MM.1S (cell line): ENCODE data around the gene ECE1.

Source experiments
- DNase-seq: peaks from one replicate; pipeline ENCODE4 v3.0.0-alpha.2; 2015
- H2AFZ ChIP-seq: fragments of 300-600 bp; sonication (generic); 2 replicates; pipeline ENCODE4 v1.6.0; 2016; ENCODE audit warnings: antibody characterized with exemption, low read length
- H3F3A ChIP-seq: fragments of 300-600 bp; sonication (generic); 2 replicates; pipeline ENCODE4 v1.6.1; 2016; ENCODE audit warnings: mild to moderate bottlenecking, antibody characterized with exemption, low read length, moderate library complexity, mixed read lengths; ENCODE audit not compliant: insufficient read depth
- H3K27ac ChIP-seq: fragments of 300-600 bp; sonication (generic); 2 replicates; pipeline ENCODE4 v1.5.1; 2016; ENCODE audit warnings: mild to moderate bottlenecking, low read length
- H3K27me3 ChIP-seq: fragments of 300-600 bp; sonication (generic); replicated peaks from 2 replicates; pipeline ENCODE4 v1.6.0; 2016; ENCODE audit warnings: low read length; ENCODE audit not compliant: insufficient read depth
- H3K36me3 ChIP-seq: fragments of 300-600 bp; sonication (generic); replicated peaks from 2 replicates; pipeline ENCODE4 v1.6.1; 2016; ENCODE audit warnings: mild to moderate bottlenecking, low read length, mixed read lengths; ENCODE audit not compliant: insufficient read depth
- H3K4me1 ChIP-seq: fragments of 300-600 bp; sonication (generic); 2 replicates; pipeline ENCODE4 v1.6.1; 2016; ENCODE audit warnings: low read length, mixed read lengths
- H3K4me2 ChIP-seq: fragments of 300-600 bp; sonication (generic); 2 replicates; pipeline ENCODE4 v1.6.0; 2016; ENCODE audit warnings: low read depth, low read length
- H3K4me3 ChIP-seq: fragments of 300-600 bp; sonication (generic); 2 replicates; pipeline ENCODE4 v1.5.1; 2016; ENCODE audit warnings: low read length, mixed read lengths
- H3K79me2 ChIP-seq: fragments of 300-600 bp; sonication (generic); 2 replicates; pipeline ENCODE4 v1.6.1; 2016; ENCODE audit warnings: mixed run types, low read length, mixed read lengths
- H3K9ac ChIP-seq: fragments of 300-600 bp; sonication (generic); 2 replicates; pipeline ENCODE4 v1.6.1; 2016; ENCODE audit warnings: low read length, mixed read lengths
- H3K9me2 ChIP-seq: fragments of 300-600 bp; sonication (generic); replicated peaks from 2 replicates; pipeline ENCODE4 v1.6.1; 2016; ENCODE audit warnings: mild to moderate bottlenecking, low read length, mixed read lengths; ENCODE audit not compliant: insufficient read depth
- H3K9me3 ChIP-seq: fragments of 300-600 bp; sonication (generic); replicated peaks from 2 replicates; pipeline ENCODE4 v1.6.1; 2016; ENCODE audit warnings: mild to moderate bottlenecking, low read length, mixed read lengths; ENCODE audit not compliant: insufficient read depth
- H4K20me1 ChIP-seq: fragments of 300-600 bp; sonication (generic); 2 replicates; pipeline ENCODE4 v1.6.1; 2016; ENCODE audit warnings: mild to moderate bottlenecking, low read length, moderate library complexity, mixed read lengths; ENCODE audit not compliant: insufficient read depth
- EZH2 ChIP-seq: fragments of 300-600 bp; sonication (generic); optimal IDR thresholded peaks from 2 replicates; pipeline ENCODE3; 2017; ENCODE audit warnings: low read depth, mild to moderate bottlenecking, antibody characterized with exemption, low read length, mixed read lengths
- EZH2phosphoT487 ChIP-seq: fragments of 300-600 bp; sonication (generic); IDR thresholded peaks from 2 replicates; pipeline ENCODE4 v1.6.1; 2018; ENCODE audit warnings: antibody characterized with exemption, low read length
- TF ChIP-seq, protein P1 (sequence below): fragments of 300-600 bp; sonication (generic); IDR thresholded peaks from 2 replicates; pipeline ENCODE4 v1.5.1; 2016; ENCODE audit warnings: antibody characterized with exemption, low read length, mixed read lengths

The ECE1 gene

DNA sequence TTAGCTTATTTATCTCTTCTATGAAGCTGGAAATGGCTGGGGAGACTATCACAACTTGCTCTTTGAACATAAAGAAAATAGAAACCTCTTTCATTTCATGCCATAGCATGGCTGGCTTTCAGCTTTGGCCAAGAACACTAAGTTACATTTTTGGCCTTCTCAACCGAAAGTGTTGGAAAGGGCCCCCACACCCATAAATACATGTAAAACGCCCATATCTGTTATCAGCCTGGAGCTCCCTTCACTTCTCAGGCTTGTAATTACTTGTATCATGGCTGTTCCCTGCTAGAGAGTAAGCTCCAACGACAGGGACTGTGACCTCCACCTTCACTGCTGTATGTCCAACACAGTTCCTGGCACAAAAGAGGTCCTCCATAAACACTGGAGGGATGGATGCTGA lies 100.8 kb downstream of the ECE1 start:
- Histone ChIP-seq H3K9ac (no peak overlapping the region), H3K4me1 (peaks cover 4% of the 10 kb centered on the region), H3K4me3 (no peak overlapping the region), H3K27ac (no peak overlapping the region), H3K4me2 (no peak overlapping the region), H3K36me3 (no peaks in the 10 kb centered on the region), H3K27me3 (peaks cover 18% of the 10 kb centered on the region; the same call in 1 of the 2 replicates), H3K9me3 (no peaks in the 10 kb centered on the region), H2AFZ (no peak overlapping the region), H3K79me2 (no peaks in the 10 kb centered on the region), H3F3A (peaks cover 4% of the 10 kb centered on the region; the same call in 1 of the 2 replicates), H3K9me2 (no peaks in the 10 kb centered on the region), H4K20me1 (no peaks in the 10 kb centered on the region)
- TF ChIP-seq EZH2: no peak
- no peak for TF ChIP-seq EZH2phosphoT487
- TF ChIP-seq, protein P1, sequence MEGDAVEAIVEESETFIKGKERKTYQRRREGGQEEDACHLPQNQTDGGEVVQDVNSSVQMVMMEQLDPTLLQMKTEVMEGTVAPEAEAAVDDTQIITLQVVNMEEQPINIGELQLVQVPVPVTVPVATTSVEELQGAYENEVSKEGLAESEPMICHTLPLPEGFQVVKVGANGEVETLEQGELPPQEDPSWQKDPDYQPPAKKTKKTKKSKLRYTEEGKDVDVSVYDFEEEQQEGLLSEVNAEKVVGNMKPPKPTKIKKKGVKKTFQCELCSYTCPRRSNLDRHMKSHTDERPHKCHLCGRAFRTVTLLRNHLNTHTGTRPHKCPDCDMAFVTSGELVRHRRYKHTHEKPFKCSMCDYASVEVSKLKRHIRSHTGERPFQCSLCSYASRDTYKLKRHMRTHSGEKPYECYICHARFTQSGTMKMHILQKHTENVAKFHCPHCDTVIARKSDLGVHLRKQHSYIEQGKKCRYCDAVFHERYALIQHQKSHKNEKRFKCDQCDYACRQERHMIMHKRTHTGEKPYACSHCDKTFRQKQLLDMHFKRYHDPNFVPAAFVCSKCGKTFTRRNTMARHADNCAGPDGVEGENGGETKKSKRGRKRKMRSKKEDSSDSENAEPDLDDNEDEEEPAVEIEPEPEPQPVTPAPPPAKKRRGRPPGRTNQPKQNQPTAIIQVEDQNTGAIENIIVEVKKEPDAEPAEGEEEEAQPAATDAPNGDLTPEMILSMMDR: no peak
- no peak for DNase-seq

- no peak overlapping the region for H3K4me2 ChIP-seq
- peaks cover 17% of the 10 kb centered on the region; the same call in 1 of the 2 replicates for H3K27me3 ChIP-seq
- no peak overlapping the region for H3K27ac ChIP-seq
- no peak overlapping the region for H3K4me3 ChIP-seq
- H3K36me3 ChIP-seq: no peaks in the 10 kb centered on the region
- peaks cover 10% of the 10 kb centered on the region for H3K4me1 ChIP-seq
- no peaks in the 10 kb centered on the region for H4K20me1 ChIP-seq
- H3F3A ChIP-seq: peaks cover 12% of the 10 kb centered on the region
- no peak overlapping the region for H2AFZ ChIP-seq
- H3K79me2 ChIP-seq: no peaks in the 10 kb centered on the region
- no peak for DNase-seq
- TF ChIP-seq, protein P1: no peak
- TF ChIP-seq EZH2 (no peak), EZH2phosphoT487 (no peak)
- no peaks in the 10 kb centered on the region for H3K9me2 ChIP-seq
- H3K9me3 ChIP-seq: no peaks in the 10 kb centered on the region
- no peak overlapping the region for H3K9ac ChIP-seq
Observed at GRCh38 chr1:21188235-21188634, 102.0 kb downstream of the ECE1 start.

- Histone ChIP-seq H3K4me2 (no peak overlapping the region), H3K9me2 (no peaks in the 10 kb centered on the region), H3K4me1 (peaks cover 10% of the 10 kb centered on the region), H3K9ac (no peak overlapping the region), H3F3A (peaks cover 12% of the 10 kb centered on the region), H3K9me3 (no peaks in the 10 kb centered on the region), H2AFZ (no peak overlapping the region), H3K27me3 (peaks cover 28% of the 10 kb centered on the region), H3K27ac (no peak overlapping the region), H4K20me1 (no peaks in the 10 kb centered on the region), H3K4me3 (no peak overlapping the region), H3K79me2 (no peaks in the 10 kb centered on the region), H3K36me3 (no peaks in the 10 kb centered on the region)
- TF ChIP-seq, protein P1: no peak
- TF ChIP-seq EZH2 (no peak), EZH2phosphoT487 (no peak)
- DNase-seq: no peak
Observed at GRCh38 chr1:21185221-21185731, 105.0 kb downstream of the ECE1 start.
